ENCODE data around the gene PPP6C.

GRCh38 chr9:125150349-125151245, 39.0 kb downstream of the PPP6C start:
- TF ChIP-seq CTCF (IDR thresholded peaks at IDR 0.05) (no peak), EZH2 (IDR thresholded peaks at IDR 0.05; ENCODE audit: borderline replicate concordance, insufficient read depth, low read depth, low read length, poor library complexity, severe bottlenecking) (no peak)
